Effector memory CD8-positive, alpha-beta T cell (primary cell): ENCODE data around the gene JADE2.
A peak's percentile ranks its signal among the peaks of the same experiment; 100 is the strongest.
"Not testable (repeated sequence)": the region's sequence is repeated elsewhere in the genome, so short reads cannot be mapped to it uniquely, and the experiment has no call there.

Source experiments
- ATAC-seq: fragments of 150-1000 bp; cut with Tn5 transposase; replicated peaks from 2 replicates; pipeline ENCODE4 v1.10.0; 2021; ENCODE audit warnings: mild to moderate bottlenecking, moderate library complexity
- DNase-seq, 3 experiments: peaks; one replicate each; pipeline ENCODE4 v3.0.0; 2021
- H3K27ac Mint-ChIP-seq, 2 donors: one replicate each; pipeline ENCODE4 v1.8.0; 2022; ENCODE audit warnings: mild to moderate bottlenecking in 2 of 2, mixed read lengths in 2 of 2, moderate library complexity in 2 of 2
- H3K27me3 Mint-ChIP-seq, 2 donors: one replicate each; pipeline ENCODE4 v1.8.0; 2022; ENCODE audit warnings: mixed read lengths in 2 of 2
- H3K36me3 Mint-ChIP-seq: one replicate; pipeline ENCODE4 v1.8.0; 2022; ENCODE audit warnings: mild to moderate bottlenecking, moderate library complexity, mixed read lengths; ENCODE audit not compliant: insufficient read depth
- H3K4me1 Mint-ChIP-seq, 2 donors: one replicate each; pipeline ENCODE4 v1.8.0; 2022; ENCODE audit warnings: low read depth in 2 of 2, mixed read lengths in 2 of 2
- H3K4me3 Mint-ChIP-seq, 2 donors: one replicate each; pipeline ENCODE4 v1.8.0; 2022; ENCODE audit warnings: mild to moderate bottlenecking in 2 of 2, mixed read lengths in 2 of 2, moderate library complexity in 2 of 2
- H3K9me3 Mint-ChIP-seq, 2 donors: one replicate each; pipeline ENCODE4 v1.8.0; 2022; ENCODE audit warnings: mixed read lengths in 2 of 2

The JADE2 gene

GRCh38 chr5:134594336-134594735, 68.9 kb downstream of the JADE2 start:
- H3K4me1 Mint-ChIP-seq, result no peaks in the 10 kb centered on the region
- H3K27ac Mint-ChIP-seq, result no peak overlapping the region
- no peak overlapping the region for H3K4me3 Mint-ChIP-seq
- peaks cover 0 to 7% of the 10 kb centered on the region in 2 donors for H3K27me3 Mint-ChIP-seq
- DNase-seq, result no peak
- H3K9me3 Mint-ChIP-seq, result no peaks in the 10 kb centered on the region
- H3K36me3 Mint-ChIP-seq, result peaks cover 4% of the 10 kb centered on the region
- ATAC-seq, result no peak

GRCh38 chr5:134594797-134595457, 69.5 kb downstream of the JADE2 start:
- H3K9me3 Mint-ChIP-seq, result no peaks in the 10 kb centered on the region
- peaks cover 0 to 7% of the 10 kb centered on the region in 2 donors for H3K27me3 Mint-ChIP-seq
- H3K36me3 Mint-ChIP-seq, result peaks cover 4% of the 10 kb centered on the region
- ATAC-seq (no peak), DNase-seq (no peak)
- no peak overlapping the region for H3K4me3 Mint-ChIP-seq
- no peak overlapping the region for H3K27ac Mint-ChIP-seq
- H3K4me1 Mint-ChIP-seq, result no peaks in the 10 kb centered on the region

GRCh38 chr5:134595458-134595838, 70.0 kb downstream of the JADE2 start:
- ATAC-seq (no peak), DNase-seq (no peak)
- no peak overlapping the region for H3K27ac Mint-ChIP-seq
- H3K27me3 Mint-ChIP-seq, result peaks cover 0 to 7% of the 10 kb centered on the region in 2 donors
- H3K4me3 Mint-ChIP-seq, result no peak overlapping the region
- no peaks in the 10 kb centered on the region for H3K4me1 Mint-ChIP-seq
- peaks cover 4% of the 10 kb centered on the region for H3K36me3 Mint-ChIP-seq
- no peaks in the 10 kb centered on the region for H3K9me3 Mint-ChIP-seq

GRCh38 chr5:134599820-134600219, 74.3 kb downstream of the JADE2 start:
- not testable (repeated sequence) for H3K27me3 Mint-ChIP-seq, H3K9me3 Mint-ChIP-seq, H3K4me3 Mint-ChIP-seq, H3K4me1 Mint-ChIP-seq, DNase-seq, ATAC-seq
- peaks cover 17% of the 10 kb centered on the region for H3K36me3 Mint-ChIP-seq
- H3K27ac Mint-ChIP-seq, result peak overlapping the region in 1 of 2 donors; percentile 76

GRCh38 chr5:134600600-134600999, 75.1 kb downstream of the JADE2 start:
- no peaks in the 10 kb centered on the region for H3K4me1 Mint-ChIP-seq
- H3K36me3 Mint-ChIP-seq, result peaks cover 25% of the 10 kb centered on the region
- no peaks in the 10 kb centered on the region for H3K27me3 Mint-ChIP-seq
- H3K9me3 Mint-ChIP-seq, result no peaks in the 10 kb centered on the region
- H3K27ac Mint-ChIP-seq, result no peak overlapping the region
- H3K4me3 Mint-ChIP-seq, result no peak overlapping the region
- ATAC-seq, result no peak
- DNase-seq, result no peak

- Mint-ChIP-seq H3K4me3 (no peak overlapping the region), H3K27me3 (no peaks in the 10 kb centered on the region), H3K27ac (peak overlapping the region in 1 of 2 donors; percentile 70), H3K4me1 (no peaks in the 10 kb centered on the region), H3K9me3 (no peaks in the 10 kb centered on the region), H3K36me3 (peaks cover 47% of the 10 kb centered on the region)
- no peak for ATAC-seq
- no peak for DNase-seq
Observed at GRCh38 chr5:134603059-134603458, 77.6 kb downstream of the JADE2 start.

GRCh38 chr5:134604908-134605307, 79.4 kb downstream of the JADE2 start:
- DNase-seq, result no peak
- Mint-ChIP-seq H3K4me3 (no peak overlapping the region), H3K36me3 (peaks cover 62% of the 10 kb centered on the region), H3K27me3 (no peaks in the 10 kb centered on the region), H3K27ac (peak overlapping the region; percentile 44 to 70), H3K4me1 (peaks cover 0 to 7% of the 10 kb centered on the region in 2 donors), H3K9me3 (no peaks in the 10 kb centered on the region)
- no peak for ATAC-seq

GRCh38 chr5:134606726-134607125, 81.3 kb downstream of the JADE2 start:
- Mint-ChIP-seq H3K27me3 (no peaks in the 10 kb centered on the region), H3K4me3 (no peak overlapping the region), H3K4me1 (peaks cover 0 to 7% of the 10 kb centered on the region in 2 donors), H3K36me3 (peaks cover 78% of the 10 kb centered on the region), H3K27ac (no peak overlapping the region), H3K9me3 (no peaks in the 10 kb centered on the region)
- DNase-seq (no peak), ATAC-seq (no peak)

GRCh38 chr5:134608555-134608954, 83.1 kb downstream of the JADE2 start:
- Mint-ChIP-seq H3K9me3 (no peaks in the 10 kb centered on the region), H3K27me3 (no peaks in the 10 kb centered on the region), H3K36me3 (peaks cover 86% of the 10 kb centered on the region), H3K27ac (peak overlapping the region; percentile 58 to 73), H3K4me3 (no peak overlapping the region), H3K4me1 (peaks cover 0 to 7% of the 10 kb centered on the region in 2 donors)
- ATAC-seq (no peak), DNase-seq (no peak)

GRCh38 chr5:134609232-134609851, 83.9 kb downstream of the JADE2 start:
- peak overlapping the region; percentile 58 to 73 for H3K27ac Mint-ChIP-seq
- DNase-seq, result no peak
- peaks cover 89% of the 10 kb centered on the region for H3K36me3 Mint-ChIP-seq
- no peaks in the 10 kb centered on the region for H3K27me3 Mint-ChIP-seq
- H3K4me3 Mint-ChIP-seq, result no peak overlapping the region
- ATAC-seq, result no peak
- H3K9me3 Mint-ChIP-seq, result no peaks in the 10 kb centered on the region
- peaks cover 0 to 10% of the 10 kb centered on the region in 2 donors for H3K4me1 Mint-ChIP-seq

GRCh38 chr5:134610725-134611124, 85.3 kb downstream of the JADE2 start:
- ATAC-seq (no peak), DNase-seq (no peak)
- Mint-ChIP-seq H3K27me3 (no peaks in the 10 kb centered on the region), H3K4me3 (no peak overlapping the region), H3K4me1 (peaks cover 0 to 14% of the 10 kb centered on the region in 2 donors), H3K27ac (no peak overlapping the region), H3K9me3 (no peaks in the 10 kb centered on the region), H3K36me3 (peaks cover 94% of the 10 kb centered on the region)

- Mint-ChIP-seq H3K9me3 (no peaks in the 10 kb centered on the region), H3K4me1 (peaks cover 0 to 14% of the 10 kb centered on the region in 2 donors), H3K27ac (peak overlapping the region in 1 of 2 donors; percentile 21), H3K27me3 (no peaks in the 10 kb centered on the region), H3K4me3 (no peak overlapping the region), H3K36me3 (peaks cover 96% of the 10 kb centered on the region)
- DNase-seq (no peak), ATAC-seq (no peak)
Observed at GRCh38 chr5:134611515-134611914, 86.0 kb downstream of the JADE2 start.

GRCh38 chr5:134614450-134615085, 89.1 kb downstream of the JADE2 start:
- H3K27me3 Mint-ChIP-seq, result no peaks in the 10 kb centered on the region
- H3K4me3 Mint-ChIP-seq, result no peak overlapping the region
- H3K9me3 Mint-ChIP-seq, result no peaks in the 10 kb centered on the region
- H3K27ac Mint-ChIP-seq, result peak overlapping the region; percentile 10 to 19
- H3K36me3 Mint-ChIP-seq, result peaks cover 95% of the 10 kb centered on the region
- ATAC-seq, result no peak
- DNase-seq, result no peak
- H3K4me1 Mint-ChIP-seq, result peaks cover 0 to 7% of the 10 kb centered on the region in 2 donors

GRCh38 chr5:134620634-134621033, 95.2 kb downstream of the JADE2 start:
- no peaks in the 10 kb centered on the region for H3K9me3 Mint-ChIP-seq
- H3K4me1 Mint-ChIP-seq, result peaks cover 10 to 11% of the 10 kb centered on the region in 2 donors
- no peak for ATAC-seq
- H3K36me3 Mint-ChIP-seq, result peaks cover 83% of the 10 kb centered on the region
- no peak overlapping the region for H3K4me3 Mint-ChIP-seq
- no peaks in the 10 kb centered on the region for H3K27me3 Mint-ChIP-seq
- DNase-seq, result no peak
- H3K27ac Mint-ChIP-seq, result no peak overlapping the region
